Measurements from ENCODE around the gene LRRC32.

GRCh38 chr11:76719686-76720085 is 49.1 kb upstream of the LRRC32 start:
- no peak for TF ChIP-seq CTCF (conservative IDR thresholded peaks at IDR 0.05; ENCODE audit: low read depth, low read length)
- TF ChIP-seq EZH2phosphoT487 (IDR thresholded peaks at IDR 0.05; ENCODE audit: borderline replicate concordance, low read length): no peak

All from PC-3 (cell line).